HepG2 (cell line): ENCODE results near the gene SFTA2. TPM values are rescaled to one million over a fixed set of nuclear protein-coding genes. Genes with fewer than 3 reads are reported as not detected.

Experiments used
- ELF1 ChIP-seq: sonication (generic); formaldehyde crosslinking; IDR thresholded peaks from 2 replicates; pipeline ENCODE4 v1.4.0; 2020; ENCODE audit warnings: missing genetic modification reagents
- NR3C1 ChIP-seq: sonication (generic); formaldehyde crosslinking; IDR thresholded peaks from 2 replicates; pipeline ENCODE4 v1.4.0; 2020; ENCODE audit warnings: missing genetic modification reagents
- SAP130 ChIP-seq: IDR thresholded peaks from 2 replicates; pipeline ENCODE4 v1.6.1; 2016; ENCODE audit warnings: low read depth
- SIN3A ChIP-seq: IDR thresholded peaks from 2 replicates; pipeline ENCODE4 v1.6.1; 2011; ENCODE audit warnings: low read depth, mild to moderate bottlenecking, control low read depth, low read length, borderline replicate concordance
- TEAD3 ChIP-seq: optimal IDR thresholded peaks from 2 replicates; pipeline ENCODE3; 2016; ENCODE audit warnings: borderline replicate concordance
- TP53 ChIP-seq: sonication (generic); formaldehyde crosslinking; conservative IDR thresholded peaks from 2 replicates; pipeline ENCODE4 v1.4.0; 2020; ENCODE audit warnings: missing genetic modification reagents
- ZMAT3 ChIP-seq: sonication (generic); formaldehyde crosslinking; conservative IDR thresholded peaks from 2 replicates; pipeline ENCODE4 v1.7.0; 2021; ENCODE audit warnings: missing genetic modification reagents
- ZNF564 ChIP-seq: sonication (generic); formaldehyde crosslinking; IDR thresholded peaks from 2 replicates; pipeline ENCODE4 v1.8.1; 2023; ENCODE audit warnings: mild to moderate bottlenecking, missing genetic modification reagents
- ZNF572 ChIP-seq: sonication (generic); formaldehyde crosslinking; IDR thresholded peaks from 2 replicates; pipeline ENCODE4 v1.5.1; 2020; ENCODE audit warnings: mild to moderate bottlenecking, missing genetic modification reagents
- ZNF607 ChIP-seq: sonication (generic); formaldehyde crosslinking; IDR thresholded peaks from 2 replicates; pipeline ENCODE4 v1.5.1; 2020; ENCODE audit warnings: missing genetic modification reagents, mild to moderate bottlenecking, borderline replicate concordance
- ZNF672 ChIP-seq: sonication (generic); formaldehyde crosslinking; IDR thresholded peaks from 2 replicates; pipeline ENCODE4 v1.8.1; 2022; ENCODE audit warnings: missing genetic modification reagents
- ZNF792 ChIP-seq: IDR thresholded peaks from 2 replicates; pipeline ENCODE4 v1.6.1; 2016
- ZNF879 ChIP-seq: sonication (generic); formaldehyde crosslinking; IDR thresholded peaks from 2 replicates; pipeline ENCODE4 v1.8.1; 2023; ENCODE audit warnings: missing genetic modification reagents
- ZSCAN29 ChIP-seq: sonication (generic); formaldehyde crosslinking; conservative IDR thresholded peaks from 2 replicates; pipeline ENCODE4 v1.4.0; 2020; ENCODE audit warnings: mild to moderate bottlenecking, missing genetic modification reagents
- polyA plus RNA-seq, 8 experiments: library from polyadenylated mRNA; depleted of rRNA in 3 of 8; stranded (reverse) in 7 of 8; unstranded in 1 of 8; fragments of >200 nt; fragmentation: Illumina TruSeq in 4 of 8; extraction: Trizol in 4 of 8; gene quantifications; 2 replicates each; pipeline versions ENCODE4 v1.2.1 to v1.2.3, GENCODE V29; 2011 to 2016; ENCODE audit warnings: low read depth in 4 of 8, missing spikeins in 1 of 8, mixed read lengths in 1 of 8; ENCODE audit not compliant: insufficient read depth in 1 of 8
- total RNA-seq, 5 experiments: library from RNA; depleted of rRNA; stranded (reverse); fragments of >200 nt; fragmentation: Illumina TruSeq; extraction: Trizol; gene quantifications; 2 replicates each; pipeline ENCODE4 v1.2.3, GENCODE V29; 2016; ENCODE audit warnings: low read depth in 1 of 5
- TF ChIP-seq, protein P1 (sequence below): sonication (generic); formaldehyde crosslinking; IDR thresholded peaks from 2 replicates; pipeline ENCODE4 v1.8.0; 2022; ENCODE audit warnings: missing genetic modification reagents, mild to moderate bottlenecking, inconsistent platforms, borderline replicate concordance
- TF ChIP-seq, protein P2 (sequence below): IDR thresholded peaks from 2 replicates; pipeline ENCODE4 v1.6.1; 2016; ENCODE audit warnings: low read depth, missing genetic modification reagents, missing compliant biosample characterization
- TF ChIP-seq, protein P3 (sequence below): sonication (generic); formaldehyde crosslinking; IDR thresholded peaks from 2 replicates; pipeline ENCODE4 v1.4.0; 2020; ENCODE audit warnings: mild to moderate bottlenecking, missing genetic modification reagents
- TF ChIP-seq, protein P4 (sequence below): sonication (generic); formaldehyde crosslinking; conservative IDR thresholded peaks from 2 replicates; pipeline ENCODE4 v1.8.0; 2022; ENCODE audit warnings: low read depth, missing genetic modification reagents
- TF ChIP-seq, protein P5 (sequence below): sonication (generic); formaldehyde crosslinking; IDR thresholded peaks from 2 replicates; pipeline ENCODE4 v1.4.0; 2020; ENCODE audit warnings: missing genetic modification reagents, mild to moderate bottlenecking, borderline replicate concordance

Gene SFTA2
- total and polyA plus RNA-seq, 2 of the 13 experiments (the other 11 are each of a cell fraction or from before 2014, with no cell fraction given), result not detected

GRCh38 chr6:30884521-30885480 is 47.2 kb downstream of the SFTA2 start (continued):
- TF ChIP-seq, protein P1, sequence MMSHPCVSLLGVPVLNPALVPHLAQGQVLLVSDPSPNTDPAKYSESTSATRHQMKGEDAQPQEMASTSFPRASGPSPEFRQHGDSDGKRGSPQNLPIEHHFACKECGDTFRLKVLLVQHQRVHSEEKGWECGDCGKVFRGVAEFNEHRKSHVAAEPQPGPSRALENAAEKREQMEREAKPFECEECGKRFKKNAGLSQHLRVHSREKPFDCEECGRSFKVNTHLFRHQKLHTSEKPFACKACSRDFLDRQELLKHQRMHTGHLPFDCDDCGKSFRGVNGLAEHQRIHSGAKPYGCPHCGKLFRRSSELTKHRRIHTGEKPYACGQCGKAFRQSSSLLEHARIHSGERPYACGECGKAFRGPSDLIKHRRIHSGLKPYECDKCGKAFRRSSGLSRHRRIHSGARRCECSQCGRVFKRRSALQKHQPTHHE (CRISPR knock-in tag), result 0 out of 2 replicates have a peak, but pooled peaks have one; percentile 59
- TF ChIP-seq ZMAT3 (CRISPR knock-in tag), result peak; percentile 50; the same call in 1 of the 2 replicates
- TF ChIP-seq NR3C1, result no peak
- TF ChIP-seq, protein P2, sequence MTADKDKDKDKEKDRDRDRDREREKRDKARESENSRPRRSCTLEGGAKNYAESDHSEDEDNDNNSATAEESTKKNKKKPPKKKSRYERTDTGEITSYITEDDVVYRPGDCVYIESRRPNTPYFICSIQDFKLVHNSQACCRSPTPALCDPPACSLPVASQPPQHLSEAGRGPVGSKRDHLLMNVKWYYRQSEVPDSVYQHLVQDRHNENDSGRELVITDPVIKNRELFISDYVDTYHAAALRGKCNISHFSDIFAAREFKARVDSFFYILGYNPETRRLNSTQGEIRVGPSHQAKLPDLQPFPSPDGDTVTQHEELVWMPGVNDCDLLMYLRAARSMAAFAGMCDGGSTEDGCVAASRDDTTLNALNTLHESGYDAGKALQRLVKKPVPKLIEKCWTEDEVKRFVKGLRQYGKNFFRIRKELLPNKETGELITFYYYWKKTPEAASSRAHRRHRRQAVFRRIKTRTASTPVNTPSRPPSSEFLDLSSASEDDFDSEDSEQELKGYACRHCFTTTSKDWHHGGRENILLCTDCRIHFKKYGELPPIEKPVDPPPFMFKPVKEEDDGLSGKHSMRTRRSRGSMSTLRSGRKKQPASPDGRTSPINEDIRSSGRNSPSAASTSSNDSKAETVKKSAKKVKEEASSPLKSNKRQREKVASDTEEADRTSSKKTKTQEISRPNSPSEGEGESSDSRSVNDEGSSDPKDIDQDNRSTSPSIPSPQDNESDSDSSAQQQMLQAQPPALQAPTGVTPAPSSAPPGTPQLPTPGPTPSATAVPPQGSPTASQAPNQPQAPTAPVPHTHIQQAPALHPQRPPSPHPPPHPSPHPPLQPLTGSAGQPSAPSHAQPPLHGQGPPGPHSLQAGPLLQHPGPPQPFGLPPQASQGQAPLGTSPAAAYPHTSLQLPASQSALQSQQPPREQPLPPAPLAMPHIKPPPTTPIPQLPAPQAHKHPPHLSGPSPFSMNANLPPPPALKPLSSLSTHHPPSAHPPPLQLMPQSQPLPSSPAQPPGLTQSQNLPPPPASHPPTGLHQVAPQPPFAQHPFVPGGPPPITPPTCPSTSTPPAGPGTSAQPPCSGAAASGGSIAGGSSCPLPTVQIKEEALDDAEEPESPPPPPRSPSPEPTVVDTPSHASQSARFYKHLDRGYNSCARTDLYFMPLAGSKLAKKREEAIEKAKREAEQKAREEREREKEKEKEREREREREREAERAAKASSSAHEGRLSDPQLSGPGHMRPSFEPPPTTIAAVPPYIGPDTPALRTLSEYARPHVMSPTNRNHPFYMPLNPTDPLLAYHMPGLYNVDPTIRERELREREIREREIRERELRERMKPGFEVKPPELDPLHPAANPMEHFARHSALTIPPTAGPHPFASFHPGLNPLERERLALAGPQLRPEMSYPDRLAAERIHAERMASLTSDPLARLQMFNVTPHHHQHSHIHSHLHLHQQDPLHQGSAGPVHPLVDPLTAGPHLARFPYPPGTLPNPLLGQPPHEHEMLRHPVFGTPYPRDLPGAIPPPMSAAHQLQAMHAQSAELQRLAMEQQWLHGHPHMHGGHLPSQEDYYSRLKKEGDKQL (CRISPR knock-in tag), result no peak
- TF ChIP-seq, protein P3, sequence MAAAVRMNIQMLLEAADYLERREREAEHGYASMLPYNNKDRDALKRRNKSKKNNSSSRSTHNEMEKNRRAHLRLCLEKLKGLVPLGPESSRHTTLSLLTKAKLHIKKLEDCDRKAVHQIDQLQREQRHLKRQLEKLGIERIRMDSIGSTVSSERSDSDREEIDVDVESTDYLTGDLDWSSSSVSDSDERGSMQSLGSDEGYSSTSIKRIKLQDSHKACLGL, result peak; percentile 9; the same call in 1 of the 2 replicates
- TF ChIP-seq ZNF672, result no peak
- TF ChIP-seq TP53 (CRISPR knock-in tag), result no peak
- TF ChIP-seq ELF1 (CRISPR knock-in tag), result 0 out of 2 replicates have a peak, but pooled peaks have one; percentile 3
- TF ChIP-seq TEAD3, result peak; percentile 12
- TF ChIP-seq ZNF572 (CRISPR knock-in tag), result 0 out of 2 replicates have a peak, but pooled peaks have one; percentile 56
- TF ChIP-seq, protein P4, sequence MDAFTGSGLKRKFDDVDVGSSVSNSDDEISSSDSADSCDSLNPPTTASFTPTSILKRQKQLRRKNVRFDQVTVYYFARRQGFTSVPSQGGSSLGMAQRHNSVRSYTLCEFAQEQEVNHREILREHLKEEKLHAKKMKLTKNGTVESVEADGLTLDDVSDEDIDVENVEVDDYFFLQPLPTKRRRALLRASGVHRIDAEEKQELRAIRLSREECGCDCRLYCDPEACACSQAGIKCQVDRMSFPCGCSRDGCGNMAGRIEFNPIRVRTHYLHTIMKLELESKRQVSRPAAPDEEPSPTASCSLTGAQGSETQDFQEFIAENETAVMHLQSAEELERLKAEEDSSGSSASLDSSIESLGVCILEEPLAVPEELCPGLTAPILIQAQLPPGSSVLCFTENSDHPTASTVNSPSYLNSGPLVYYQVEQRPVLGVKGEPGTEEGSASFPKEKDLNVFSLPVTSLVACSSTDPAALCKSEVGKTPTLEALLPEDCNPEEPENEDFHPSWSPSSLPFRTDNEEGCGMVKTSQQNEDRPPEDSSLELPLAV (CRISPR knock-in tag), result no peak
- TF ChIP-seq ZNF564 (CRISPR knock-in tag), result no peak
- TF ChIP-seq ZNF879 (CRISPR knock-in tag), result no peak
- TF ChIP-seq ZNF607 (CRISPR knock-in tag), result peak; percentile 43; the same call in 1 of the 2 replicates
- peak; percentile 40 for TF ChIP-seq ZNF792
- peak; percentile 31; the same call in 1 of the 2 replicates for TF ChIP-seq SIN3A
- TF ChIP-seq, protein P5, sequence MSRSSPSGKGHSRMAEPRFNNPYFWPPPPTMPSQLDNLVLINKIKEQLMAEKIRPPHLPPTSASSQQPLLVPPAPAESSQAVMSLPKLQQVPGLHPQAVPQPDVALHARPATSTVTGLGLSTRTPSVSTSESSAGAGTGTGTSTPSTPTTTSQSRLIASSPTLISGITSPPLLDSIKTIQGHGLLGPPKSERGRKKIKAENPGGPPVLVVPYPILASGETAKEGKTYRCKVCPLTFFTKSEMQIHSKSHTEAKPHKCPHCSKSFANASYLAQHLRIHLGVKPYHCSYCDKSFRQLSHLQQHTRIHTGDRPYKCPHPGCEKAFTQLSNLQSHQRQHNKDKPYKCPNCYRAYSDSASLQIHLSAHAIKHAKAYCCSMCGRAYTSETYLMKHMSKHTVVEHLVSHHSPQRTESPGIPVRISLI, result 0 out of 2 replicates have a peak, but pooled peaks have one; percentile 31
- peak; percentile 83 for TF ChIP-seq ZSCAN29 (CRISPR knock-in tag)
- peak; percentile 19 for TF ChIP-seq SAP130
